Measurements from ENCODE around the gene VHLL.

The VHLL gene

GRCh38 chr1:156257711-156258110 lies 41.4 kb downstream of the VHLL start:
- no peak for DNase-seq (ENCODE audit: low read depth in 2 of 2)

GRCh38 chr1:156253634-156254033 lies 45.5 kb downstream of the VHLL start:
- no peak for DNase-seq (ENCODE audit: low read depth in 2 of 2)

- DNase-seq (ENCODE audit: low read depth in 2 of 2): no peak
These were observed 47.6 kb downstream of the VHLL start for GRCh38 chr1:156251527-156251926.

GRCh38 chr1:156249593-156249992 lies 49.5 kb downstream of the VHLL start:
- DNase-seq (ENCODE audit: low read depth in 2 of 2): no peak

Measured in stimulated activated CD8-positive, alpha-beta memory T cell treated with anti-CD3 and anti-CD28 coated beads, Interleukin-7, amount 100 ng/mL, for 1 hour (primary cell).